ENCODE results near the gene ASCL3.

DNA sequence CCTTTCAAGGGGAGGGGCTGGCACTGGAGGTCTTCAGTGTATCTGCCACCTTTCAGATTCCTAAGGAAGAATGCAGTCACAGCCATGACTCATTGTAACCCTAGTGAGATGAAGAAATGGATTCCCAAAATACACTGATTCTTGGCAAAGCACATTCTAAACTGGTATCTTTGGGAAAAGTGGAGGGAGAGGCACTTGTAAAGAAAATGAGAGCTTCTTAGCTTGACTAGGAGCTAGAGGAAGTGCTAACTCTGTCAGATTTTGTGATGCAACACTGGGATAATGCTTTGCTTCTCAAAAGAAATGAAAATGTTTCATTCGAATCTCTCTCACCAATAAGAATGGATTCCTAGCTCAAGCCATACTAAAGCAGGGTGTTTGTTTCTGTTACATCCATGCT lies 46.6 kb upstream of the ASCL3 start:
- TF ChIP-seq EZH2 (optimal IDR thresholded peaks at IDR 0.05; ENCODE audit: low read depth, low read length): no peak
- TF ChIP-seq, protein P1, sequence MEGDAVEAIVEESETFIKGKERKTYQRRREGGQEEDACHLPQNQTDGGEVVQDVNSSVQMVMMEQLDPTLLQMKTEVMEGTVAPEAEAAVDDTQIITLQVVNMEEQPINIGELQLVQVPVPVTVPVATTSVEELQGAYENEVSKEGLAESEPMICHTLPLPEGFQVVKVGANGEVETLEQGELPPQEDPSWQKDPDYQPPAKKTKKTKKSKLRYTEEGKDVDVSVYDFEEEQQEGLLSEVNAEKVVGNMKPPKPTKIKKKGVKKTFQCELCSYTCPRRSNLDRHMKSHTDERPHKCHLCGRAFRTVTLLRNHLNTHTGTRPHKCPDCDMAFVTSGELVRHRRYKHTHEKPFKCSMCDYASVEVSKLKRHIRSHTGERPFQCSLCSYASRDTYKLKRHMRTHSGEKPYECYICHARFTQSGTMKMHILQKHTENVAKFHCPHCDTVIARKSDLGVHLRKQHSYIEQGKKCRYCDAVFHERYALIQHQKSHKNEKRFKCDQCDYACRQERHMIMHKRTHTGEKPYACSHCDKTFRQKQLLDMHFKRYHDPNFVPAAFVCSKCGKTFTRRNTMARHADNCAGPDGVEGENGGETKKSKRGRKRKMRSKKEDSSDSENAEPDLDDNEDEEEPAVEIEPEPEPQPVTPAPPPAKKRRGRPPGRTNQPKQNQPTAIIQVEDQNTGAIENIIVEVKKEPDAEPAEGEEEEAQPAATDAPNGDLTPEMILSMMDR (IDR thresholded peaks at IDR 0.05; ENCODE audit: low read length): no peak

All from MM.1S (cell line).